K562 (cell line): ENCODE measurements around the gene ARHGDIA. TPM values are rescaled to one million over a fixed set of nuclear protein-coding genes. Genes with fewer than 3 reads are reported as not detected.

Source experiments
- ARID4B ChIP-seq: sonication (generic); formaldehyde crosslinking; IDR thresholded peaks from 2 replicates; pipeline ENCODE4 v1.8.0; 2022; ENCODE audit warnings: mild to moderate bottlenecking, missing genetic modification reagents
- CUX1 ChIP-seq: fragments of 200-800 bp; sonication (Bioruptor generic); IDR thresholded peaks from 2 replicates; pipeline ENCODE4 v1.6.1; 2016; ENCODE audit warnings: missing genetic modification characterization, missing compliant biosample characterization
- EP300 ChIP-seq: IDR thresholded peaks from 2 replicates; pipeline ENCODE4 v1.6.1; 2012; ENCODE audit warnings: low read length, improper control_type of control experiment
- JUN ChIP-seq, 2 experiments: sonication (generic) in 1 of 2; formaldehyde crosslinking in 1 of 2; IDR thresholded peaks; 2 replicates each; pipeline versions ENCODE4 v1.6.1 to v1.8.0; 2012 to 2022; ENCODE audit warnings: borderline replicate concordance in 2 of 2, mild to moderate bottlenecking in 2 of 2, improper control_type of control experiment in 1 of 2, low read depth in 1 of 2, low read length in 1 of 2, missing genetic modification reagents in 1 of 2
- KAT7 ChIP-seq: sonication (generic); formaldehyde crosslinking; IDR thresholded peaks from 2 replicates; pipeline ENCODE4 v1.8.0; 2022; ENCODE audit warnings: missing genetic modification reagents, mild to moderate bottlenecking, borderline replicate concordance
- KLF1 ChIP-seq: fragments of 450-650 bp; IDR thresholded peaks from 2 replicates; pipeline ENCODE4 v1.6.1; 2016; ENCODE audit warnings: missing genetic modification characterization, missing compliant biosample characterization
- NFXL1 ChIP-seq: fragments of 450-650 bp; formaldehyde crosslinking; IDR thresholded peaks from 2 replicates; pipeline ENCODE4 v1.4.0; 2021; ENCODE audit warnings: mild to moderate bottlenecking
- NR2C2 ChIP-seq, 2 experiments: fragments of 200-800 bp in 1 of 2; sonication (Bioruptor generic) in 1 of 2; sonication (generic) in 1 of 2; formaldehyde crosslinking in 1 of 2; IDR thresholded peaks; 2 replicates each; pipeline versions ENCODE4 v1.6.1 to v1.8.0; 2016 to 2022; ENCODE audit warnings: mild to moderate bottlenecking in 1 of 2, missing compliant biosample characterization in 1 of 2, missing genetic modification characterization in 1 of 2, missing genetic modification reagents in 1 of 2
- SMARCB1 ChIP-seq: IDR thresholded peaks from 2 replicates; pipeline ENCODE4 v1.6.1; 2011; ENCODE audit warnings: improper control_type of control experiment, low read depth; ENCODE audit not compliant: insufficient read length
- VEZF1 ChIP-seq: fragments of 200-800 bp; sonication (Bioruptor generic); IDR thresholded peaks from 2 replicates; pipeline ENCODE4 v1.6.1; 2017; ENCODE audit warnings: missing genetic modification characterization, missing compliant biosample characterization
- ZBED1 ChIP-seq: IDR thresholded peaks from 2 replicates; pipeline ENCODE4 v1.6.1; 2014
- ZC3H11A ChIP-seq: IDR thresholded peaks from 2 replicates; pipeline ENCODE4 v1.6.1; 2012; ENCODE audit warnings: low read depth, low read length, improper control_type of control experiment
- ZNF12 ChIP-seq: sonication (generic); formaldehyde crosslinking; IDR thresholded peaks from 2 replicates; pipeline ENCODE4 v1.4.0; 2020; ENCODE audit warnings: mild to moderate bottlenecking, missing genetic modification reagents
- ZNF764 ChIP-seq: fragments of 250-450 bp; sonication (Bioruptor Pico); IDR thresholded peaks from 2 replicates; pipeline ENCODE4 v1.4.0; 2020; ENCODE audit warnings: low read depth, mild to moderate bottlenecking, moderate library complexity
- polyA plus RNA-seq, 8 experiments: library from polyadenylated mRNA; depleted of rRNA in 4 of 8; stranded (reverse) in 5 of 8; unstranded in 3 of 8; fragments of >200 nt; fragmentation: Nextera tagmentation in 2 of 8; fragmentation: Illumina TruSeq in 1 of 8; extraction: Ambion mirVana in 2 of 8; extraction: Trizol in 1 of 8; gene quantifications; 2 replicates each; pipeline versions ENCODE4 v1.2.1 to v1.2.3, GENCODE V29; 2011 to 2014; ENCODE audit warnings: inconsistent platforms in 1 of 8, missing spikeins in 1 of 8
- total RNA-seq, 7 experiments: library from RNA; depleted of rRNA in 6 of 7; stranded (reverse); fragments of >200 nt in 6 of 7; fragmentation: Illumina TruSeq in 2 of 7; extraction: Trizol in 2 of 7; gene quantifications; 2 replicates each; pipeline versions ENCODE4 v1.2.1 to v1.2.3, GENCODE V29; 2011 to 2021; ENCODE audit warnings: low replicate concordance in 1 of 7

The ARHGDIA gene
- total and polyA plus RNA-seq, 9 of the 15 experiments (the other 6 are each of a cell fraction or from before 2014, with no cell fraction given): 9.6 to 340 (median 97.6) TPM

GRCh38 chr17:81833921-81834830 lies 37.0 kb downstream of the ARHGDIA start (continued):
- TF ChIP-seq ZC3H11A (no peak), KAT7 (CRISPR knock-in tag) (no peak), EP300 (no peak), ZBED1 (no peak), CUX1 (CRISPR knock-in tag) (no peak; the same call in 1 of the 2 replicates), ZNF764 (CRISPR knock-in tag) (no peak), NFXL1 (CRISPR knock-in tag) (no peak), JUN (IDR thresholded peaks at IDR 0.05; ENCODE audit: borderline replicate concordance, low read depth, low read length) (no peak), JUN (CRISPR knock-in tag; IDR thresholded peaks at IDR 0.05; ENCODE audit: borderline replicate concordance) (0 out of 2 replicates have a peak, but pooled peaks have one; percentile 5), ARID4B (CRISPR knock-in tag) (no peak), ZNF12 (CRISPR knock-in tag) (no peak), VEZF1 (no peak), NR2C2 (CRISPR knock-in tag; IDR thresholded peaks at IDR 0.05) (0 out of 2 replicates have a peak, but pooled peaks have one; percentile 12), NR2C2 (tag; IDR thresholded peaks at IDR 0.05) (no peak; the same call in none of the 2 replicates), KLF1 (no peak), SMARCB1 (no peak)
